Endometrial microvascular endothelial cells (primary cell): Measurements from ENCODE around the gene ZFP62. TPM values are rescaled to one million over a fixed set of nuclear protein-coding genes. Genes with fewer than 3 reads are reported as not detected.

Source experiments
- in situ Hi-C: cut with HindIII; loops from 2 replicates; pipeline ENCODE4 v1.10.0; 2017; ENCODE audit warnings: low sequenced_read_pairs, low pct_unique_long_range_greater_than_20kb; ENCODE audit errors: inconsistent ontology term
- total RNA-seq: library from RNA; depleted of rRNA; stranded (reverse); fragments of >200 nt; gene quantifications from one replicate; pipeline ENCODE4 v1.2.3, GENCODE V29; 2015; ENCODE audit errors: inconsistent ontology term

ZFP62 gene
- total RNA-seq, 1 donor from 2014 or later: 5.4 TPM

DNA sequence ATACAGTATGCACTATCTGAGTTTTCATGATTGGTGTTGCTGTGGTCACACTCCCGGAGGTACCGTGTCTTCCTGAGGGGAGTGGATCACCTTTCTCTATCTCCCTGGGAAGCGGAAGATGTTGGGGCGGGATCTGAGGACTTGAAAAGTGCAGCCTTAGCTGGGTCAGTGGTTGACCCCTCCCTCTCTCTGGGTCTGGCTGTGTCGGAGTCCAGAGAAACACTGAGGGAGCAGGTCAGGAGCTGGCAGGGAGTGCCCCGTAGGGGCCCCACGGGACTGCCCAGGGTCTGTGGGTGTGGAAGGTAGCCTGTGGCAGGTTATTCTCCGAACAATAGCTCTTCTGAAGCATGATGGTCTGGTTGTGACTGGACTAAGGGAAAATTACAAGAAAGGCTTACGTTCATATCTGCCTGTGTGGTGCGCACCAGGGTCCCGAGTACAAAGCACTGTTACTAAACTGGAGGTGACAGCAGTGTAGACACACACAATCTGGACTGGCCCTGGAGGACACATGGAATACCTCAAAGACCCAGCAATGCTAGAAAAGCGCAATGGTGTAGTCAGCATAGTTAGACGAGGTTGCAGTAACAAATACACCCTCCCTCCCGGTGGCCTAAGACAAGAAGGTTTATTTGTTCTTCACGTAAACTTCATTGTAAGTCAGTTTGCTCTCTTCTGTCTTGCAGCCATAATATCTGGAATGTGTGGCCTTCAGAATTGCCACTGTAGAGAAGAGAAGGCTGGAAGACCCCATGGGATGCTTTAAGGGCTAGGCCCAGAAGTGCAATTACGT, 9.4 kb upstream of the ZFP62 start:
- in situ Hi-C loops: no loop called here

DNA sequence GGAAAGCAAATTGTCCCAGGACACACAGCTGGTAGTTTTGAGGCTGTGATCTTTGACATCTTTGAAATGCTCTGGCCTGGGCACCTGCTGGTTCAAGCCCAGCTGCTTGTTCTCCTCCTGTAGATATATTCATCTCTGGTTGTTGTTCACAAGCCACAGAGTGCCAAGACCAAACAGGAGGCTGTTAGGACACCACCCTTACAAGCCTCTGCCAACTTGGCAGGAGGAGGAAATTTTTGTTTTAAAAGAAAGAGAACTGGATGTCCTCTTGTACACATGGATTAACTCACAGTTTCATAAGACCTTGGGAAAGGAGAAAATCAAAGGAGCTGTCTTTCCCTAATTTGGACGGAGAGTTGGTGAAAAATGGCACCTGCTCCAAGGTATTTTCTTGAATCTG, 8.5 kb upstream of the ZFP62 start:
- in situ Hi-C loops: no loop called here

- in situ Hi-C loops: no loop called here
These were observed 7.9 kb upstream of the ZFP62 start for GRCh38 chr5:180868960-180869359.

DNA sequence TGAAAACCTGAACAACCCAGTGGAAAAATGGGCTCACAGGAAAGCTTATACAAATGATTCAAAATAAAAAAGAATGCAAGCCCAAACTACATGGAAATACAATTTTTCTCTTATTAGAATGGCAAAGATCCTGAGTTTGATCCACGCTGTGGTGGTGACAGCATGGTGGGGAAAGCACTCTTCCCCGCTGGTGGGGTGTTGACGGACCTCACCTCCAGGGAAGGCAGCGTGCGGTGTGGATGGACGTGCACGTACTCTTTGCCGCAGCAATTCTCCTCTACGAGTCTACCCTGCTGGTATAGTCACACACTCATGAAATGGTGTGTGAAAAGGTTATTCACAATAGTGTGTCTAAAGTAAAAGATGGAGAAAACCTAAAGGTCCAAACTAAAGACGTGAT, 5.9 kb upstream of the ZFP62 start:
- in situ Hi-C loops: no loop called here

DNA sequence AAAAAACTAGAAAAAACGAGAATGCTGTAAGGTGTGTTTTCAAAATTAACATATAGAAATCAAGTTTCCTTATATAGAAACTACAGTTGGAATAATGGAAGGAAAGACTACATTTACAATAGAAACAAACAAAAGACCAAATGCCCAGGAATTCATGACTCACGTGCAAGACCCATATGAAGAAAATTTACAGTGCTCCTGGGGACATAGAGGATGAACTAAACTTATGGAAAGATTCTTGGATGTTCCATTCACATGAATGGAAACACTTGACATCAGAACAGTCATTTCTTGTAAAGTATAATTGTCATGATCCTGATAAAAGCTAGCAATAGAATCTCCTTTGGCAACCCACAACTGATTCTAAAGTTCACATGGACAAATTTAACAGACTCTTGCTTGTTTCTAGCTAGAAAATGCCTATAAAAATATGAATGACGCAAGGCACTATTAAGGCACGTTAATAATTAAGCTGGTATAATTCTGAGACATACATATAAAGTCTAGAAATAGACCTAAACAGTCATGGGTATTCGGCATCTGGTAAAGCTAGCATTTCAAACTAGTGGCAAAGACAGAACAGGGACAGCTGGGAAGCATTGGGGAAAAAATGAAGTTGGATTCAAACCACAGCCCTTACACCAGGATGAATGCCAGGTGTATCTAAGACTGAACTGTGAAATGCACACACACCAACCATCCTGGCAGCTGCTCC, 5.1 kb upstream of the ZFP62 start:
- in situ Hi-C loops: no loop called here

DNA sequence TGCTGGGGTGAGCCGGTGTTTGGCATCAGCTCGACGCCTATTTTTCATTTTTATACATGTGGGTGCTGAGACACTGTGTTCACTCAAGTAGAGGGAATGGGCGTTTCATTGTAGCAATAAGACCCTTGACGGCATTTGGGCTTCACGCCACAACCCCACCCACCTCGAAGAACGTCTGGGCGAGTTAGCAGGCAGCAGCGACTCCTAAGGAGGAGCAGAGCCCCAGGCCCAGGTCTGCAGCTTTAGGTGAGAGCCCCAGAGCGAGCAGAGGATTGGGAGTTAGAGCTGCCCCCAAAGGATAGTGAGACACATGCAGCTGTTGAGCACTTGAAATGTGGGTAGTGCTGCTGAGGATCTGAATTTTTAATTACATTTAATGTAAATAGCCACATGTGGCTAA, 1.6 kb upstream of the ZFP62 start:
- in situ Hi-C loops: no loop called here

DNA sequence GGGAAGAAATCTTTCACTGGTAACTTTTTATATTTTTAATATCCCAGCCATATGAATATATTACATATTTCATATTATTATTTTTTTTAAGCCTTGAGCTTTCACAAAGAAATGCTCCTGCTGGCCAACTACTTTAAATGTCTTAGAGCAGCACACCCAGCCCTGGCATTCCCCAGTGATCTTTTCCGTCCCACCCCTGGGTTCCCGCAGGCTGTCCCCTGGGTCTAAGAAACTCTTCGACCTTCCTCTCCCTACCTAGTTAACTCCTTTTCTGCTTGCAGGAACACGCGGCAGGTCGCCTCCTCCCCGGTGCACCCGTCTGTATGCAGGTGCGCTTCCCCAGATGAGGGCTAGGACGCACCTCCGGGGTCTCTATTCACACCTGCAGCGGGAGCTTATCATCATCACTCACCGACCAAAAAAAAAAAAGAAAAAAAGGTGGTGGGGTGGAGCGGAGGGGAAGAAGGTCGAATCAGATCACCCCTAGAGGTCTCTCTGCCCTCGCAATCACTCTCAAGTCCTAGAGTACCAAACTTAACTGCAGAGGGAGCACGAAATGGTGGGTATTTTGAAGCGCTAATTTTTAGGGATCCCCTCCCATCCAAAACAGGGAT, 696 bp downstream of the ZFP62 start:
- in situ Hi-C loops: no loop called here

- in situ Hi-C loops: no loop called here
These were observed 2.5 kb downstream of the ZFP62 start for GRCh38 chr5:180858586-180858985.

DNA sequence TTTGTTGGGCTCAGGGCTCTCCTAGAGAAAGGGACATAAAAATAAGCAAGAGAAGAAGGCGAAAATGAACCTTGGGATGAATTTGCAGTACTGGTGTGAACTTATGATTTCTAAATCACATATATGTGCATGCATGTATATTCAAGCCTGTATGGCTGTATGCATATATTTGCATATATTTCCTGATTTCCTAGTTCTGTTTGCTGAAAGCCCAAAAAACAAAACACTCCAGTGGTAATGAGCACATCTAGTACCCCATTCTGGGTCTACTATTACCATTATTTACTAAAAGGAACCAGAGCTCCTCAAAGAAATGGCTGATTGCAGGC, 7.3 kb downstream of the ZFP62 start:
- in situ Hi-C loops: no loop called here

DNA sequence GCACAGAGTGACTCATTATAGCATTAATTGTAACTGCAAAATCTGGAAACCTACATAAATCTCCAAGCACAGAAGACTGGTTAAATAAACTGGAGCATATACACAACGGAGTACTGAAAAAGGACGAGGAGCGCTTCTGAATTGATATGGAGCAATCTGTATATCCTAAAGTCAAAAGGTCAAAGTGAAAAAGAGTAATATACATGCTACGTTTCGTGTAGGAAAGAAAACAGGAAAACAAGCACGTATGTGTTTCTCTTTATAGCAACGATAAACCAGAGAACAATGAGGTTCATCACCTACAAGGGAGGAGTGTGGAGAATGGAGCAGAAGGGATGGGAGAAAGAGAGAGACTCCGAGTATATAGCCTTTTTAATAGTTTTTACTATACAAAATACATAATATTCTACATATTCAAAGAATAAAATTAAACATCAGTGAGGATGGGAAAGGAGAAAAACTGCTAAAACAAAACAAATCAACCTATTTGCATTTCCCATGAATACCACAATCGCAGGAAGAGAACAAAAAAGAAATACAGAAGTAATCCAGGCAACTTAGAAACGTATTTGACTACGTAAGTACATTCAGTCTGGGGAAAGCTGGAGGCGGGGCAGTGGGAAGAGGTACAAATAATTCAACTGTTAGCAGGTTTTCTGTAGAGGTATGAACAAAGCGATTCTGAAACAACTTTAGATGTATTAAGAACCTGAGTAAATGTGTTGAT, 7.8 kb downstream of the ZFP62 start:
- in situ Hi-C loops: no loop called here

- in situ Hi-C loops: no loop called here
These were observed 8.6 kb downstream of the ZFP62 start for GRCh38 chr5:180852495-180852894.

DNA sequence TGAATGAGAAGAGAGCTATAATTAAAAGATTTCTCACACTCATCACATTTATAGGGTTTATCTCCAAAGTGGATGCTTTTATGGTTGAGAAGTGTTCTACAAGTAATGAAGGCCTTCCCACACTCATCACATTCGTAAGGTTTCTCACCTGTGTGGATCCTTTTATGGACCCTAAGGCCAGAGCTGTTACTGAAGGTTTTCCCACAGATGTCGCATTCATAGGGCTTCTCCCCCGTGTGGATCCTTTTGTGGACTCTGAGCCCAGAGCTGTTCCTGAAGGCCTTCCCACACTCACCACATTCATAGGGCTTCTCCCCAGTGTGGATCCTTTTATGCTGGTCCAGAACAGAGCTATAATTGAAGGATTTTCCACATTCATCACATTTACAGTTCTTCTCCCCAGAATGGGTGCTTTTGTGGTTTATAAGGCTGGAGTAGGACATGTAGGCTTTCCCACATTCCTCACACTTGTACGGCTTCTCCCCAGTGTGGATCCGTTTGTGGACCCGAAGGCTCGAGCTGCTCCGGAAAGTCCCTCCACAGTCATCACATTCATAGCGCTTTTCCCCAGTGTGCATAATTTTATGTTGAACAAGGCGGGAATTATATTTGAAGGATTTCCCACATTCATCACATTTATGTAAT, 10.5 kb downstream of the ZFP62 start:
- in situ Hi-C loops: no loop called here

GRCh38 chr5:180849827-180850226, 11.2 kb downstream of the ZFP62 start:
- in situ Hi-C loops: no loop called here

GRCh38 chr5:180848878-180849277, 12.2 kb downstream of the ZFP62 start:
- in situ Hi-C loops: no loop called here

DNA sequence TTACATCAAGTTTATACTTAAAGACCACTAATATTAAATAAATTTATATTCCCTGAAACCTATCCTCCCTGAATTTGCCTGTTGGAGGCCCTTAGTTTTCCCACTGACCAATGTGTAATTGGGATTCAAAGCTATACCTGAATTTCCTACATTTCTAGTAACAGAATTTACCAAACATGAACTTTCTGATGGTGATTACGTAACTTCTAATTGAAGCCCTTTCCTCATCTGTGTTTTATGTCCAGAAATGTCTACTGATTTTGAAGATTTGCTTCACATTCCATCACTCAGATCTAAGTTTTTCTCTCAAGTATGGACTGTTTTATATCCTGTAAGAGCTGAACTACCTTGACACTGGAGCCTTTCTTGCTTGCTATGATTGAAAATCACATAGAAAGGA, 12.8 kb downstream of the ZFP62 start:
- in situ Hi-C loops: no loop called here

DNA sequence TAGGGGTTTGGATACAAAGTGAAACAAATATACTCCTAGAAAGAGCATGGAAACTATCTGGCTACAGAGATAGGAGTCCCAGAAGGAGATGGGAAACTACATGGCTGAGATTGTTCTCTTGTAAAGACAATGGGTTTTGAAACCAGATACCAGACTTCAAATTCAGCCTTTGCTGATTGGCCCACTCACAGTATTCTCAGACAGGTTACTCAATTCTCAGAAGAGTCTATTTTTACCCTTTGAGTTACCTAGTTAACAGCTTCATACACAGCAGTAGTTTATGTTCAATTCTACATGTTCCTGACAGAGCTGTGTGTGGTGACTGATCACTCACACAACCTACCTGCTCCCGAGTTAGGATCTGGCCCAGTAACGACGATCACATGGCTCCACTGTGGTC, 14.1 kb downstream of the ZFP62 start:
- in situ Hi-C loops: no loop called here

- in situ Hi-C loops: no loop called here
These were observed 16.2 kb downstream of the ZFP62 start for GRCh38 chr5:180844858-180845257.

DNA sequence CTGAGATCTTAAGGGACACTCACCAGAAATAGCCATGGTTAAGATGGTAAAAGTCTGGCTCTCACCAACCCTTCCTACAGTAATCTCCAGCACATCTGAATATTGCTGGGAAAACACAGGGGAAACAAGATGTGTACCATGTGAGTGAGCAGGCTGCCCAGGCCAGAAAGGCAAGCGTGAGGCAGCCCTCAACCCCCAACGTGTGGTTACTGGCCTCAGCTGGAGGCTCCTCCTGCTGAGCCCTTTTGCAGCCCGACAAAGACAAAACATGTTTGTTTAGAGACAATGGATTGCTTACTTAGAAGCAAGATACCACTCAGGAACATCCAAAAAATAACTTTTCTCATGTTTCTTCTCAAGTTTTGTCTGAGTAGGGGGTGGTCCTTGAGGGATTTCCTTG, 16.6 kb downstream of the ZFP62 start:
- in situ Hi-C loops: no loop called here

- in situ Hi-C loops: loop anchor here (5.0 kb wide), 1 partner anchor 38 kb away; the partner anchor contains the start of gene MGAT1
These were observed 21.1 kb downstream of the ZFP62 start for GRCh38 chr5:180839935-180840334.
